ENCODE data around the gene NPTX1. TPM values are rescaled to one million over a fixed set of nuclear protein-coding genes. Genes with fewer than 3 reads are reported as not detected.
A peak's percentile ranks its signal among the peaks of the same experiment; 100 is the strongest.

The NPTX1 gene
- total and polyA plus RNA-seq, 9 donors: 0.13 to 0.34 (median 0.23) TPM

- Histone ChIP-seq H3K9me3 (replicated peaks; ENCODE audit: control insufficient read depth, low read depth, low read length) (no peaks in the 10 kb centered on the region), H3K4me1 (ENCODE audit: control insufficient read depth, insufficient read depth, low read length) (no peaks in the 10 kb centered on the region), H3K27me3 (ENCODE audit: control insufficient read depth, insufficient read depth, low read length) (peaks cover 10% of the 10 kb centered on the region), H3K36me3 (ENCODE audit: control insufficient read depth, insufficient read depth, low read length) (no peaks in the 10 kb centered on the region), H3K4me3 (ENCODE audit: low read length) (no peak overlapping the region), H3K27ac (ENCODE audit: low read length) (no peak overlapping the region)
- no peak for DNase-seq
- WGBS (ENCODE audit: insufficient coverage): 6% methylated on average over 27 of the region's 31 CpGs
These were observed 32.3 kb downstream of the NPTX1 start for GRCh38 chr17:80443916-80444643.

GRCh38 chr17:80443498-80443897 is 32.9 kb downstream of the NPTX1 start:
- Histone ChIP-seq H3K9me3 (replicated peaks; ENCODE audit: control insufficient read depth, low read depth, low read length) (no peaks in the 10 kb centered on the region), H3K36me3 (ENCODE audit: control insufficient read depth, insufficient read depth, low read length) (no peaks in the 10 kb centered on the region), H3K27me3 (ENCODE audit: control insufficient read depth, insufficient read depth, low read length) (peaks cover 10% of the 10 kb centered on the region), H3K4me3 (ENCODE audit: low read length) (no peak overlapping the region), H3K4me1 (ENCODE audit: control insufficient read depth, insufficient read depth, low read length) (no peaks in the 10 kb centered on the region), H3K27ac (ENCODE audit: low read length) (no peak overlapping the region)
- no peak for DNase-seq
- 41% methylated on average over 10 of the region's 12 CpGs for WGBS (ENCODE audit: insufficient coverage)

GRCh38 chr17:80442764-80443163 is 33.6 kb downstream of the NPTX1 start:
- Histone ChIP-seq H3K4me3 (ENCODE audit: low read length) (no peak overlapping the region), H3K36me3 (ENCODE audit: control insufficient read depth, insufficient read depth, low read length) (no peaks in the 10 kb centered on the region), H3K9me3 (replicated peaks; ENCODE audit: control insufficient read depth, low read depth, low read length) (no peaks in the 10 kb centered on the region), H3K27me3 (ENCODE audit: control insufficient read depth, insufficient read depth, low read length) (peaks cover 10% of the 10 kb centered on the region), H3K27ac (ENCODE audit: low read length) (no peak overlapping the region), H3K4me1 (ENCODE audit: control insufficient read depth, insufficient read depth, low read length) (no peaks in the 10 kb centered on the region)
- 80% methylated on average over 3 of the region's 4 CpGs for WGBS (ENCODE audit: insufficient coverage)
- DNase-seq: no peak

- no peak for DNase-seq
- Histone ChIP-seq H3K4me1 (ENCODE audit: control insufficient read depth, insufficient read depth, low read length) (no peaks in the 10 kb centered on the region), H3K4me3 (ENCODE audit: low read length) (no peak overlapping the region), H3K36me3 (ENCODE audit: control insufficient read depth, insufficient read depth, low read length) (no peaks in the 10 kb centered on the region), H3K27ac (ENCODE audit: low read length) (no peak overlapping the region), H3K27me3 (ENCODE audit: control insufficient read depth, insufficient read depth, low read length) (peaks cover 10% of the 10 kb centered on the region), H3K9me3 (replicated peaks; ENCODE audit: control insufficient read depth, low read depth, low read length) (no peaks in the 10 kb centered on the region)
- WGBS (ENCODE audit: insufficient coverage): 84% methylated on average over 8 of the region's 12 CpGs
These were observed 34.1 kb downstream of the NPTX1 start for GRCh38 chr17:80442323-80442659.

- Histone ChIP-seq H3K9me3 (replicated peaks; ENCODE audit: control insufficient read depth, low read depth, low read length) (no peaks in the 10 kb centered on the region), H3K27ac (ENCODE audit: low read length) (no peak overlapping the region), H3K4me1 (ENCODE audit: control insufficient read depth, insufficient read depth, low read length) (no peaks in the 10 kb centered on the region), H3K36me3 (ENCODE audit: control insufficient read depth, insufficient read depth, low read length) (no peaks in the 10 kb centered on the region), H3K4me3 (ENCODE audit: low read length) (no peak overlapping the region), H3K27me3 (ENCODE audit: control insufficient read depth, insufficient read depth, low read length) (peaks cover 10% of the 10 kb centered on the region)
- 82% methylated on average over 12 of the region's 14 CpGs for WGBS (ENCODE audit: insufficient coverage)
- DNase-seq: no peak
These were observed 34.6 kb downstream of the NPTX1 start for GRCh38 chr17:80441598-80442322.

- no peaks in the 10 kb centered on the region for H3K9me3 ChIP-seq (replicated peaks; ENCODE audit: control insufficient read depth, low read depth, low read length)
- 2% methylated on average over 13 of the region's 14 CpGs for WGBS (ENCODE audit: insufficient coverage)
- DNase-seq: peak; percentile 74
- H3K27me3 ChIP-seq (ENCODE audit: control insufficient read depth, insufficient read depth, low read length): peaks cover 10% of the 10 kb centered on the region
- no peaks in the 10 kb centered on the region for H3K36me3 ChIP-seq (ENCODE audit: control insufficient read depth, insufficient read depth, low read length)
- H3K4me3 ChIP-seq (ENCODE audit: low read length): no peak overlapping the region
- H3K27ac ChIP-seq (ENCODE audit: low read length): no peak overlapping the region
- no peaks in the 10 kb centered on the region for H3K4me1 ChIP-seq (ENCODE audit: control insufficient read depth, insufficient read depth, low read length)
These were observed 35.3 kb downstream of the NPTX1 start for GRCh38 chr17:80441133-80441578.

GRCh38 chr17:80439499-80439898 is 36.9 kb downstream of the NPTX1 start:
- Histone ChIP-seq H3K4me3 (ENCODE audit: low read length) (no peak overlapping the region), H3K27me3 (ENCODE audit: control insufficient read depth, insufficient read depth, low read length) (peaks cover 10% of the 10 kb centered on the region), H3K27ac (ENCODE audit: low read length) (no peak overlapping the region), H3K36me3 (ENCODE audit: control insufficient read depth, insufficient read depth, low read length) (no peaks in the 10 kb centered on the region), H3K9me3 (replicated peaks; ENCODE audit: control insufficient read depth, low read depth, low read length) (no peaks in the 10 kb centered on the region), H3K4me1 (ENCODE audit: control insufficient read depth, insufficient read depth, low read length) (no peaks in the 10 kb centered on the region)
- no peak for DNase-seq
- WGBS (ENCODE audit: insufficient coverage): 53% methylated on average over 7 of the region's 9 CpGs

- DNase-seq: no peak
- Histone ChIP-seq H3K27me3 (ENCODE audit: control insufficient read depth, insufficient read depth, low read length) (peaks cover 6% of the 10 kb centered on the region), H3K36me3 (ENCODE audit: control insufficient read depth, insufficient read depth, low read length) (no peaks in the 10 kb centered on the region), H3K27ac (ENCODE audit: low read length) (no peak overlapping the region), H3K4me1 (ENCODE audit: control insufficient read depth, insufficient read depth, low read length) (no peaks in the 10 kb centered on the region), H3K4me3 (ENCODE audit: low read length) (no peak overlapping the region), H3K9me3 (replicated peaks; ENCODE audit: control insufficient read depth, low read depth, low read length) (no peaks in the 10 kb centered on the region)
- WGBS (ENCODE audit: insufficient coverage): 92% methylated on average over 5 of the region's 5 CpGs
These were observed 37.6 kb downstream of the NPTX1 start for GRCh38 chr17:80438806-80439205.

- DNase-seq: no peak
- 74% methylated on average over 10 of the region's 10 CpGs for WGBS (ENCODE audit: insufficient coverage)
These were observed 38.9 kb downstream of the NPTX1 start for GRCh38 chr17:80437532-80437931.

GRCh38 chr17:80433916-80434666 is 42.3 kb downstream of the NPTX1 start:
- H3K4me3 ChIP-seq (ENCODE audit: low read length): no peak overlapping the region
- H3K27ac ChIP-seq (ENCODE audit: low read length): no peak overlapping the region
- H3K27me3 ChIP-seq (ENCODE audit: control insufficient read depth, insufficient read depth, low read length): no peaks in the 10 kb centered on the region
- no peaks in the 10 kb centered on the region for H3K9me3 ChIP-seq (replicated peaks; ENCODE audit: control insufficient read depth, low read depth, low read length)
- WGBS (ENCODE audit: insufficient coverage): 70% methylated on average over 8 of the region's 12 CpGs
- DNase-seq: no peak
- peaks cover 11% of the 10 kb centered on the region for H3K36me3 ChIP-seq (ENCODE audit: control insufficient read depth, insufficient read depth, low read length)
- no peaks in the 10 kb centered on the region for H3K4me1 ChIP-seq (ENCODE audit: control insufficient read depth, insufficient read depth, low read length)

More at GRCh38 chr17:80437532-80437931, 38.9 kb downstream of the NPTX1 start:
- Histone ChIP-seq H3K4me1 (ENCODE audit: control insufficient read depth, insufficient read depth, low read length) (no peaks in the 10 kb centered on the region), H3K27me3 (ENCODE audit: control insufficient read depth, insufficient read depth, low read length) (no peaks in the 10 kb centered on the region), H3K27ac (ENCODE audit: low read length) (no peak overlapping the region), H3K9me3 (replicated peaks; ENCODE audit: control insufficient read depth, low read depth, low read length) (no peaks in the 10 kb centered on the region), H3K4me3 (ENCODE audit: low read length) (no peak overlapping the region), H3K36me3 (ENCODE audit: control insufficient read depth, insufficient read depth, low read length) (no peaks in the 10 kb centered on the region)
